RKO (cell line): ENCODE data around the gene SAMD4A.

ENCODE experiments used
- DNase-seq: peaks from one replicate; pipeline ENCODE4 v3.0.0-alpha.2; 2016; ENCODE audit warnings: low spot score

SAMD4A gene

GRCh38 chr14:54685286-54685845 is 118.4 kb downstream of the SAMD4A start:
- no peak for DNase-seq

- no peak for DNase-seq
These were observed 119.4 kb downstream of the SAMD4A start for GRCh38 chr14:54686219-54686870.

GRCh38 chr14:54686871-54687749 is 120.2 kb downstream of the SAMD4A start:
- no peak for DNase-seq

- DNase-seq = no peak
These were observed 120.8 kb downstream of the SAMD4A start for GRCh38 chr14:54687750-54688119.

GRCh38 chr14:54688229-54688628 is 121.3 kb downstream of the SAMD4A start:
- no peak for DNase-seq

- no peak for DNase-seq
These were observed 123.0 kb downstream of the SAMD4A start for GRCh38 chr14:54689928-54690327.

GRCh38 chr14:54690887-54691286 is 124.0 kb downstream of the SAMD4A start:
- no peak for DNase-seq

GRCh38 chr14:54691525-54692283 is 124.8 kb downstream of the SAMD4A start:
- DNase-seq = peak; percentile 51

- DNase-seq = no peak
These were observed 125.4 kb downstream of the SAMD4A start for GRCh38 chr14:54692284-54692772.

- DNase-seq = no peak
These were observed 126.8 kb downstream of the SAMD4A start for GRCh38 chr14:54693761-54694160.

GRCh38 chr14:54695196-54695595 is 128.3 kb downstream of the SAMD4A start:
- DNase-seq = no peak

- DNase-seq = no peak
These were observed 130.1 kb downstream of the SAMD4A start for GRCh38 chr14:54697001-54697400.

GRCh38 chr14:54697803-54698202 is 130.9 kb downstream of the SAMD4A start:
- no peak for DNase-seq

- DNase-seq = no peak
These were observed 131.6 kb downstream of the SAMD4A start for GRCh38 chr14:54698501-54698900.

GRCh38 chr14:54698966-54699530 is 132.1 kb downstream of the SAMD4A start:
- DNase-seq = no peak

GRCh38 chr14:54699735-54700134 is 132.8 kb downstream of the SAMD4A start:
- DNase-seq = no peak

GRCh38 chr14:54700717-54701116 is 133.8 kb downstream of the SAMD4A start:
- DNase-seq = no peak

- no peak for DNase-seq
These were observed 135.1 kb downstream of the SAMD4A start for GRCh38 chr14:54702014-54702491.

- no peak for DNase-seq
These were observed 135.6 kb downstream of the SAMD4A start for GRCh38 chr14:54702492-54702891.

- DNase-seq = no peak
These were observed 136.2 kb downstream of the SAMD4A start for GRCh38 chr14:54703082-54703481.

- no peak for DNase-seq
These were observed 136.8 kb downstream of the SAMD4A start for GRCh38 chr14:54703724-54704123.

GRCh38 chr14:54704768-54705167 is 137.8 kb downstream of the SAMD4A start:
- no peak for DNase-seq
